HL-60 (cell line): ENCODE data around the gene PRDX1.

ENCODE experiments used
- DNase-seq, 2 experiments: peaks; one replicate each; pipeline ENCODE4 v3.0.0-alpha.2; 2010 to 2020; ENCODE audit warnings: low read depth in 1 of 2, low spot score in 1 of 2
- H3K27ac ChIP-seq: fragments of 250-450 bp; sonication (Bioruptor Pico); replicated peaks from 2 replicates; pipeline ENCODE4 v1.5.1; 2020; ENCODE audit warnings: mild to moderate bottlenecking, moderate library complexity
- H3K27me3 ChIP-seq: fragments of 250-450 bp; sonication (Bioruptor Pico); 2 replicates; pipeline ENCODE4 v1.5.1; 2021; ENCODE audit warnings: mild to moderate bottlenecking, moderate library complexity; ENCODE audit not compliant: insufficient read depth, poor library complexity, severe bottlenecking
- H3K4me3 ChIP-seq: replicated peaks from 2 replicates; pipeline ENCODE4 v1.5.1; 2011; ENCODE audit warnings: mild to moderate bottlenecking, control low read depth, low read length; ENCODE audit not compliant: insufficient read depth
- GABPA ChIP-seq: IDR thresholded peaks from 2 replicates; pipeline ENCODE4 v1.6.1; 2012; ENCODE audit warnings: low read depth
- POLR2AphosphoS5 ChIP-seq: IDR thresholded peaks from 2 replicates; pipeline ENCODE4 v1.6.1; 2012; ENCODE audit warnings: low read depth
- SPI1 ChIP-seq: IDR thresholded peaks from 2 replicates; pipeline ENCODE4 v1.6.1; 2012; ENCODE audit warnings: low read depth, mild to moderate bottlenecking, borderline replicate concordance
- TF ChIP-seq, protein P1 (sequence below): IDR thresholded peaks from one replicate; pipeline ENCODE4 v1.5.1; 2011; ENCODE audit warnings: low read length, control low read depth, inconsistent platforms; ENCODE audit not compliant: insufficient read depth
- TF ChIP-seq, protein P2 (sequence below): IDR thresholded peaks from 2 replicates; pipeline ENCODE4 v1.6.1; 2012; ENCODE audit warnings: low read depth; ENCODE audit not compliant: insufficient replicate concordance

The PRDX1 gene

DNA sequence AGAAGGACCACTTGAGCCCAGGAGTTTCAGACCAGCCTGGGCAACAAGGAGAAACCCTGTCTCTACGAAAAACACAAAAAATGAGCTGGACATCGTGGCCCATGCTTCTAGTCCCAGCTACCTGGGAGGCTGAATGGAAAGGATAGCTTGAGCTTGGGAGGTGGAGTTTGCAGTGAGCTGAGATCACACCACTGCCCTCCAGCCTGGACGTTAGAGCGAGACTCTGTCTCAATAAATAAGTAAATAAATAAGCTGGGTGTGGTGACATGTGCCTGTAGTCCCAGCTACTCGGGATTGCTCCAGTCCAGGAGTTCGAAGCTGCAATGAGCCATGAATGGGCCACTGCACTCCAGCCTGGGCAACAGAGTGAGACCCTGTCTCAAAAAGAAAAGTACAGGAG lies 32.5 kb upstream of the PRDX1 start:
- TF ChIP-seq GABPA = no peak
- Histone ChIP-seq H3K4me3 (no peak overlapping the region), H3K27ac (no peak overlapping the region), H3K27me3 (no peaks in the 10 kb centered on the region)
- DNase-seq = no peak

DNA sequence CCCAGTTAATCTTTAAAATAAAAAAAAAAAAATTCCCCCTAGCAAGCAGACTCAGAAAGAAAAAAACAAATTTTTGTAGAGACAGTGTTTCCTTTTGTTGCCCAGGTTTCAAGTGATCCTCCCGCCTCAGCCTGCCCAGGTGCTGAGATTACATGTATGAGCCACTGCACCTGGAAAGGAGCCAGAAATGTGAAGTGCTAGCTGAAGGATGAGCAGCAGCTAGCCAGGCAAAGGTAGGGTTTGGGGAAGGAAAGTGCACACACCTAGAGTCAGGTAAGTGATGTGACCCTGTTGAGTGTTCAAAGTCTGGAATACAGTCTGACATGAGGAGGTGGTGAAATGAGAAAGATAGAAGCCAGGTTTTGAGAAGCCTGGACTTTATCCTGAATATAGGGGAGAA lies 30.6 kb upstream of the PRDX1 start:
- Histone ChIP-seq H3K4me3 (0 out of 2 replicates have a peak overlapping the region, but pooled peaks have one; percentile 84), H3K27ac (no peak overlapping the region), H3K27me3 (no peaks in the 10 kb centered on the region)
- TF ChIP-seq, protein P1, sequence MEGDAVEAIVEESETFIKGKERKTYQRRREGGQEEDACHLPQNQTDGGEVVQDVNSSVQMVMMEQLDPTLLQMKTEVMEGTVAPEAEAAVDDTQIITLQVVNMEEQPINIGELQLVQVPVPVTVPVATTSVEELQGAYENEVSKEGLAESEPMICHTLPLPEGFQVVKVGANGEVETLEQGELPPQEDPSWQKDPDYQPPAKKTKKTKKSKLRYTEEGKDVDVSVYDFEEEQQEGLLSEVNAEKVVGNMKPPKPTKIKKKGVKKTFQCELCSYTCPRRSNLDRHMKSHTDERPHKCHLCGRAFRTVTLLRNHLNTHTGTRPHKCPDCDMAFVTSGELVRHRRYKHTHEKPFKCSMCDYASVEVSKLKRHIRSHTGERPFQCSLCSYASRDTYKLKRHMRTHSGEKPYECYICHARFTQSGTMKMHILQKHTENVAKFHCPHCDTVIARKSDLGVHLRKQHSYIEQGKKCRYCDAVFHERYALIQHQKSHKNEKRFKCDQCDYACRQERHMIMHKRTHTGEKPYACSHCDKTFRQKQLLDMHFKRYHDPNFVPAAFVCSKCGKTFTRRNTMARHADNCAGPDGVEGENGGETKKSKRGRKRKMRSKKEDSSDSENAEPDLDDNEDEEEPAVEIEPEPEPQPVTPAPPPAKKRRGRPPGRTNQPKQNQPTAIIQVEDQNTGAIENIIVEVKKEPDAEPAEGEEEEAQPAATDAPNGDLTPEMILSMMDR = no peak
- no peak for TF ChIP-seq GABPA
- no peak for TF ChIP-seq POLR2AphosphoS5
- no peak for TF ChIP-seq SPI1
- TF ChIP-seq, protein P2, sequence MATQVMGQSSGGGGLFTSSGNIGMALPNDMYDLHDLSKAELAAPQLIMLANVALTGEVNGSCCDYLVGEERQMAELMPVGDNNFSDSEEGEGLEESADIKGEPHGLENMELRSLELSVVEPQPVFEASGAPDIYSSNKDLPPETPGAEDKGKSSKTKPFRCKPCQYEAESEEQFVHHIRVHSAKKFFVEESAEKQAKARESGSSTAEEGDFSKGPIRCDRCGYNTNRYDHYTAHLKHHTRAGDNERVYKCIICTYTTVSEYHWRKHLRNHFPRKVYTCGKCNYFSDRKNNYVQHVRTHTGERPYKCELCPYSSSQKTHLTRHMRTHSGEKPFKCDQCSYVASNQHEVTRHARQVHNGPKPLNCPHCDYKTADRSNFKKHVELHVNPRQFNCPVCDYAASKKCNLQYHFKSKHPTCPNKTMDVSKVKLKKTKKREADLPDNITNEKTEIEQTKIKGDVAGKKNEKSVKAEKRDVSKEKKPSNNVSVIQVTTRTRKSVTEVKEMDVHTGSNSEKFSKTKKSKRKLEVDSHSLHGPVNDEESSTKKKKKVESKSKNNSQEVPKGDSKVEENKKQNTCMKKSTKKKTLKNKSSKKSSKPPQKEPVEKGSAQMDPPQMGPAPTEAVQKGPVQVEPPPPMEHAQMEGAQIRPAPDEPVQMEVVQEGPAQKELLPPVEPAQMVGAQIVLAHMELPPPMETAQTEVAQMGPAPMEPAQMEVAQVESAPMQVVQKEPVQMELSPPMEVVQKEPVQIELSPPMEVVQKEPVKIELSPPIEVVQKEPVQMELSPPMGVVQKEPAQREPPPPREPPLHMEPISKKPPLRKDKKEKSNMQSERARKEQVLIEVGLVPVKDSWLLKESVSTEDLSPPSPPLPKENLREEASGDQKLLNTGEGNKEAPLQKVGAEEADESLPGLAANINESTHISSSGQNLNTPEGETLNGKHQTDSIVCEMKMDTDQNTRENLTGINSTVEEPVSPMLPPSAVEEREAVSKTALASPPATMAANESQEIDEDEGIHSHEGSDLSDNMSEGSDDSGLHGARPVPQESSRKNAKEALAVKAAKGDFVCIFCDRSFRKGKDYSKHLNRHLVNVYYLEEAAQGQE = no peak
- no peak for DNase-seq

DNA sequence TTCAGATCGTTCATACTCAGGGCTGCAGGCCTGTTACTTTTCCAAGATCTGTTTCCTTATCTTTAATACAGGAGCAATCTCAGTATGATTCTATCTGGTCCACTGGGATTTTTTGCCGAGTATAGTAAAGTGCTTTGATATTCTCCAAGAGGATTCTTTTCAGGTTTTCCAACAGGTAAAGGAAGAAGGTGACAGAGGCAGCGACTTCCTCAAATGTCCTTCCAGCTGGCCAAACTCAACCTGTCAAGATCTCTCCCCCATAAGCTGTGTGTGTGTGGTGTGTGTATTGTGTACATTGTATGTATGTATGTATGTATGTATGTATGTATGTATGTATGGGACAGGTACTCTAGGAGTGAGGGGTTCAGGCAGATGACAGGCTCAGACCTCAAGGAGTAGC lies 30.0 kb upstream of the PRDX1 start:
- Histone ChIP-seq H3K27me3 (no peaks in the 10 kb centered on the region), H3K27ac (peak overlapping the region; percentile 90), H3K4me3 (peak overlapping the region; percentile 84)
- DNase-seq = no peak
- peak; percentile 72 for TF ChIP-seq SPI1
- TF ChIP-seq, protein P2 = no peak

DNA sequence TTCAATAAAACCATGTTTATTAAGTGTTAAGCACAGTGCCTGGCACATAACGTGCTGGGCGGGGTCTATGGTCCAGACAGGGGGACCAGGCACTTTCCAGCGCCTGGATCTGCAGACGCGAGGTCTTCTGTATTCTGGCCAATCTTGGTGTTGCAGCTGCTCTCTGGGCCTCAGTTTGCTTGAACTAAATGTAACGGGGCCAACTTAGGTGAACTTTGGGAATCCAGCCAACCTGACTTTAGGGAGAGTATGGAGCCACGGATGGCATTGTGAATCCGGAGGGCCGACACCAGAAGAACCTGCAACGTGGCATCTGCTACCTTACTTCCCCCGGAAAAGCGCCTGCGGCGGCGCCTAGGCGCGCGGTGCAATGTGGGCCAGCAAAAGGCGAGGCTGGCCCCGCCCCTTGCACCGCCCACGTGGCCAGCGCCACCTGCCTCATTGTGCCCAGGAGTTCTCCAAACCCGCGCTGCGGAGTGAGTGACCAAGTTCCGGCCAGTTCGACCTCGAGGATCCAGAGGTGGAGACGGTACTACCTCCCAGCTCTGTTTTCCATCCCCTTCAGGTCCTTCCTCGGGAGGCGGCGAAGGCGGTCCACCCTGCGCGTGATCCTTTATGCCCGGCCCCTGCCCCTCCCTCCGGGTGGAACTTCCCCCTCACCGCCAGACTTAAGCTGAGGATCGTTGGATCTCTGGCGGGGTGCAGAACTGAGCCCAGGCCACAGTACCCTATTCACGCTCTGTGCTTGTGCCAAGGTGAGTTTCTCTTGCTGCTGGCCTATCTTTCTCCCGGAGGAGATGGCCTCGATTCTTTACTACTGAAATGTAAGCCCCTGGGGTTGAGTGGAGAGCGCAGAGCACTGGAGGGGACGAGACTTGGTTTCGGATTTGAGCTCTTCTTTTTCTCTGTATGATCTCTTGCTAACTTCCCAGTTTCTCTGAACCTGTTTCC lies 29.0 kb upstream of the PRDX1 start, which contains the start of gene AKR1A1:
Gene AKR1A1 (plus strand): TSS at position 426 of the 951 bp plus-strand sequence. CDS start 10,969 bp downstream, outside the sequence.
- TF ChIP-seq POLR2AphosphoS5 (peak; percentile 91), SPI1 (no peak), GABPA (peak; percentile 55)
- TF ChIP-seq, protein P1 = no peak
- TF ChIP-seq, protein P2 = peak; percentile 52
- peak; percentile 89 to 92 for DNase-seq
- Histone ChIP-seq H3K27ac (peak within 1 kb of the TSS; percentile 90), H3K4me3 (peak within 1 kb of the TSS; percentile 84), H3K27me3 (no peaks in the 10 kb centered on the region)
